Activated CD4-positive, alpha-beta T cell treated with anti-CD3 and anti-CD28 coated beads for 36 hours (primary cell): ENCODE measurements around the gene RANBP3. TPM values are rescaled to one million over a fixed set of nuclear protein-coding genes. Genes with fewer than 3 reads are reported as not detected.

Experiments
- ATAC-seq: fragments of 200-7000 bp; cut with Tn5 transposase; one replicate; pipeline ENCODE4 v1.10.0; 2021; ENCODE audit warnings: mild to moderate bottlenecking, moderate library complexity
- CTCF ChIA-PET: fragments of 350-600 bp; sonication (Branson Sonifier 250); formaldehyde crosslinking; loops from one replicate; lab custom pipeline; 2021; ENCODE audit warnings: antibody characterized with exemption; lab: Charles Lee
- POLR2A ChIA-PET: fragments of 350-600 bp; sonication (Branson Sonifier 250); formaldehyde crosslinking; loops from one replicate; lab custom pipeline; 2021; ENCODE audit warnings: antibody characterized with exemption, inconsistent platforms; lab: Charles Lee
- DNase-seq: peaks from one replicate; pipeline ENCODE4 v3.0.0-alpha.2; 2020
- H3K27ac Mint-ChIP-seq: one replicate; pipeline ENCODE4 v1.8.0; 2021; ENCODE audit warnings: mixed read lengths
- H3K27me3 Mint-ChIP-seq: one replicate; pipeline ENCODE4 v1.8.0; 2021; ENCODE audit warnings: mixed read lengths
- H3K36me3 Mint-ChIP-seq: one replicate; pipeline ENCODE4 v1.8.0; 2021; ENCODE audit warnings: low read depth, mixed read lengths
- H3K4me1 Mint-ChIP-seq: one replicate; pipeline ENCODE4 v1.8.0; 2021; ENCODE audit warnings: mixed read lengths
- H3K4me3 Mint-ChIP-seq: one replicate; pipeline ENCODE4 v1.8.0; 2021; ENCODE audit warnings: mild to moderate bottlenecking, moderate library complexity, mixed read lengths
- H3K9me3 Mint-ChIP-seq: one replicate; pipeline ENCODE4 v1.8.0; 2021; ENCODE audit warnings: low read depth, mixed read lengths
- intact Hi-C, 2 experiments: fragments of 100-400 bp; cut with DNase I in 1 of 2; cut with micrococcal nuclease in 1 of 2; formaldehyde crosslinking; loops; one replicate each; pipeline versions ENCODE4 v1.14.2 to v1.15.1; 2022 to 2024; cut with DNase I, micrococcal nuclease
- total RNA-seq, 2 experiments: library from RNA; stranded (reverse); gene quantifications; one replicate each; pipeline ENCODE4 v1.2.3, GENCODE V29; 2021

Gene RANBP3
- total RNA-seq, 2 experiments from 2014 or later: 85.5 to 103 TPM

GRCh38 chr19:5994405-5995165 is 16.6 kb upstream of the RANBP3 start:
- ATAC-seq: no peak
- DNase-seq: no peak
- Mint-ChIP-seq H3K9me3 (peaks cover 3% of the 10 kb centered on the region), H3K4me1 (no peaks in the 10 kb centered on the region), H3K4me3 (no peak overlapping the region), H3K27me3 (no peaks in the 10 kb centered on the region), H3K27ac (no peak overlapping the region), H3K36me3 (peaks cover 4% of the 10 kb centered on the region)
- ChIA-PET POLR2A (no interaction called here), CTCF (interaction anchor here (1.2 kb wide), 1 partner anchor 35 kb away, joined by 4 read pairs; no protein-coding TSS in a partner anchor)
- intact Hi-C loops: no loop called here

GRCh38 chr19:5993648-5994358 is 15.9 kb upstream of the RANBP3 start:
- ATAC-seq (no peak), DNase-seq (no peak)
- no peak overlapping the region for H3K4me3 Mint-ChIP-seq
- CTCF ChIA-PET: interaction anchor here (0.9 to 1.5 kb wide), 4 partner anchors 26 to 225 kb away, joined by 4 to 6 read pairs (median 4); no protein-coding TSS in a partner anchor
- POLR2A ChIA-PET: no interaction called here
- no peaks in the 10 kb centered on the region for H3K4me1 Mint-ChIP-seq
- H3K9me3 Mint-ChIP-seq: no peaks in the 10 kb centered on the region
- intact Hi-C loops: no loop called here
- no peak overlapping the region for H3K27ac Mint-ChIP-seq
- no peaks in the 10 kb centered on the region for H3K27me3 Mint-ChIP-seq
- H3K36me3 Mint-ChIP-seq: no peaks in the 10 kb centered on the region

- intact Hi-C loops: no loop called here
- CTCF ChIA-PET: interaction anchor here (0.9 to 1.5 kb wide), 5 partner anchors 13 to 225 kb away, joined by 3 to 6 read pairs (median 4); no protein-coding TSS in a partner anchor
- no peaks in the 10 kb centered on the region for H3K9me3 Mint-ChIP-seq
- H3K27me3 Mint-ChIP-seq: no peaks in the 10 kb centered on the region
- H3K27ac Mint-ChIP-seq: no peak overlapping the region
- H3K4me3 Mint-ChIP-seq: no peak overlapping the region
- no peaks in the 10 kb centered on the region for H3K36me3 Mint-ChIP-seq
- no peak for ATAC-seq
- POLR2A ChIA-PET: no interaction called here
- no peak for DNase-seq
- H3K4me1 Mint-ChIP-seq: peaks cover 2% of the 10 kb centered on the region
Measured at GRCh38 chr19:5993201-5993600, 15.3 kb upstream of the RANBP3 start.

GRCh38 chr19:5992756-5993155 is 14.8 kb upstream of the RANBP3 start:
- intact Hi-C loops: no loop called here
- ATAC-seq (no peak), DNase-seq (no peak)
- H3K36me3 Mint-ChIP-seq: no peaks in the 10 kb centered on the region
- no peaks in the 10 kb centered on the region for H3K27me3 Mint-ChIP-seq
- ChIA-PET POLR2A (no interaction called here), CTCF (interaction anchor here (0.7 to 1.5 kb wide), 5 partner anchors 13 to 226 kb away, joined by 3 to 6 read pairs (median 4); no protein-coding TSS in a partner anchor)
- no peak overlapping the region for H3K4me3 Mint-ChIP-seq
- H3K9me3 Mint-ChIP-seq: no peaks in the 10 kb centered on the region
- H3K27ac Mint-ChIP-seq: no peak overlapping the region
- peaks cover 3% of the 10 kb centered on the region for H3K4me1 Mint-ChIP-seq

GRCh38 chr19:5991244-5991838 is 13.4 kb upstream of the RANBP3 start:
- Mint-ChIP-seq H3K9me3 (no peaks in the 10 kb centered on the region), H3K27ac (no peak overlapping the region), H3K36me3 (no peaks in the 10 kb centered on the region), H3K4me1 (peaks cover 11% of the 10 kb centered on the region), H3K27me3 (no peaks in the 10 kb centered on the region), H3K4me3 (no peak overlapping the region)
- CTCF ChIA-PET: interaction anchor here (0.6 to 3.3 kb wide), 2 partner anchors 31 to 393 kb away, joined by 3 to 13 read pairs; no protein-coding TSS in a partner anchor
- intact Hi-C loops: no loop called here
- POLR2A ChIA-PET: no interaction called here
- ATAC-seq (no peak), DNase-seq (no peak)

DNA sequence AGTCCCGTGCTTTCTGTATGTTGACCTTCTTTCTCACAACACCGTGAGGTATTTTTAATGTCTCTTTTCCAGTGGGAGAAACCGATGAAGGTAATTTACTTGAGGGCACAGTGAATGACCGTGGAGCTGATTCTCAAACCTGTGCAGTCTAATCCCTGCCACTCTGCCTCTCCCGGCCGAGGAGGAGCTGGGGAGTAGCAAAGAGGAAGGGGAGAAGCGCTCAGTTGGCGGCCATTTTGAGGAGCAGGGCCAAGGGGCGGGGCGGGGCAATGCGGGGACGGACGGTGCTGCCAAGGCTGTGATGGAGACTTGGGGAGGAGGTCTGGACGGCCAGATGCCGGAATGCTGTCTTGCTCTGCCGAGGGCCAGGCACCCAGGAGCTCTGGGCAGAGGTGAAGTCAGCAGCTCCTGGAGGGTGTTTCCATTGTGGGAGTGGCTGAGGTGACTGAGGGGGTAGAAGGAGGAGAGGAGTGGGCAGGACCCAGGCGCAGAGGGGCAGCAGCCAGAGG is 12.4 kb upstream of the RANBP3 start:
- H3K27ac Mint-ChIP-seq: no peak overlapping the region
- peaks cover 12% of the 10 kb centered on the region for H3K4me1 Mint-ChIP-seq
- DNase-seq (no peak), ATAC-seq (no peak)
- no peak overlapping the region for H3K4me3 Mint-ChIP-seq
- H3K27me3 Mint-ChIP-seq: no peaks in the 10 kb centered on the region
- CTCF ChIA-PET: interaction anchor here (0.8 to 4.4 kb wide), 5 partner anchors 11 to 172 kb away, joined by 3 to 18 read pairs (median 7); partner anchors contain the start of gene RANBP3
- POLR2A ChIA-PET: no interaction called here
- no peaks in the 10 kb centered on the region for H3K9me3 Mint-ChIP-seq
- intact Hi-C loops: no loop called here
- no peaks in the 10 kb centered on the region for H3K36me3 Mint-ChIP-seq

GRCh38 chr19:5989388-5990074 is 11.6 kb upstream of the RANBP3 start:
- Mint-ChIP-seq H3K4me1 (peaks cover 16% of the 10 kb centered on the region), H3K36me3 (no peaks in the 10 kb centered on the region), H3K27ac (no peak overlapping the region), H3K4me3 (no peak overlapping the region), H3K9me3 (no peaks in the 10 kb centered on the region), H3K27me3 (no peaks in the 10 kb centered on the region)
- no peak for DNase-seq
- intact Hi-C loops: loop anchor here in 1 of 2 experiments (5.0 kb wide), 1 partner anchor 138 kb away; no protein-coding TSS in a partner anchor
- ChIA-PET CTCF (interaction anchor here (0.6 to 4.4 kb wide), 7 partner anchors 10 to 182 kb away, joined by 3 to 18 read pairs (median 6); partner anchors contain the start of gene RANBP3), POLR2A (interaction anchor here (0.6 kb wide), 1 partner anchor 17 kb away, joined by 9 read pairs; no protein-coding TSS in a partner anchor)
- no peak for ATAC-seq

DNA sequence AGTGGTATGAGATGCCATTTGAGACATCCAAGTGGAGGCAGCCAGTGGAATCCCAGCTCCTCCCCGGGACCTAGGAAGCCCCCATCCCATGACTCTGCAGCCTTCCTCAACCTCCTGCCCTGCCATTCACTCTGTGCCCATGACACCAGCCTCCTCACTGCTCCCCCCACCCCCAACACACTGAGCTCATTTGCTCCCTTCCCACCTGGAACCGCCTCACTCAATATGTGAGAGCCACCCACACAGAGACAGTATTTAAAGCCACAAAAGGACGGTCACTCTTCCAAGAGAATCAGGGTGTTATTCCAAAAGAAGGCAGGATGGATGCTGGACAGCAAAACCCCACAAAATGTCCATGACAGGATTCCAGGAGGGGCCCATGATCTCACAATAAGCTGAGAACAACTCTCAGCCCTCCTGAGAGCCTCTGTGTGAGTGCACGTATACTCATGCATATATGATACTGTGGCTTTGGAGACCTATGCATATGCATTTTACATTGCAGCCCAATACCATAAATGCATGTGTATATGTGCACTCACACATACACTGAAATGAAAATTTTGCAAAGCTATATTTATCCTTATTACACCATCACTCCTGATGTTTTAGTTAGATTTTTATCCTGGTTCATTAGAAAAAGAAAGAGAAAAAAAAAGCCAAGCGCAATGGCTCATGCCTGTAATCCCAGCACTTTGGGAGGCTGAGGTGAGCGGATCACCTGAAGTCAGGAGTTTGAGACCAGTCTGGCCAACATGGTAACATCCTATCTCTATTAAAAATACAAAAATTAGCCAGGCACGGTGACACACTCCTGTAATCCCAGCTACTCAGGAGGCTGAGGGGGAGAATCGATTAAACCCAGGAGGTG is 10.8 kb upstream of the RANBP3 start:
- H3K4me1 Mint-ChIP-seq: peaks cover 19% of the 10 kb centered on the region
- no peak for ATAC-seq
- no peaks in the 10 kb centered on the region for H3K36me3 Mint-ChIP-seq
- DNase-seq: no peak
- H3K9me3 Mint-ChIP-seq: no peaks in the 10 kb centered on the region
- H3K27ac Mint-ChIP-seq: no peak overlapping the region
- intact Hi-C loops: loop anchor here in 1 of 2 experiments (5.0 kb wide), 1 partner anchor 139 kb away; no protein-coding TSS in a partner anchor
- H3K4me3 Mint-ChIP-seq: no peak overlapping the region
- ChIA-PET POLR2A (interaction anchor here (0.6 kb wide), 1 partner anchor 18 kb away, joined by 9 read pairs; no protein-coding TSS in a partner anchor), CTCF (interaction anchor here (0.6 to 4.4 kb wide), 10 partner anchors 10 to 181 kb away, joined by 3 to 18 read pairs (median 4); partner anchors contain the start of gene RANBP3)
- no peaks in the 10 kb centered on the region for H3K27me3 Mint-ChIP-seq

DNA sequence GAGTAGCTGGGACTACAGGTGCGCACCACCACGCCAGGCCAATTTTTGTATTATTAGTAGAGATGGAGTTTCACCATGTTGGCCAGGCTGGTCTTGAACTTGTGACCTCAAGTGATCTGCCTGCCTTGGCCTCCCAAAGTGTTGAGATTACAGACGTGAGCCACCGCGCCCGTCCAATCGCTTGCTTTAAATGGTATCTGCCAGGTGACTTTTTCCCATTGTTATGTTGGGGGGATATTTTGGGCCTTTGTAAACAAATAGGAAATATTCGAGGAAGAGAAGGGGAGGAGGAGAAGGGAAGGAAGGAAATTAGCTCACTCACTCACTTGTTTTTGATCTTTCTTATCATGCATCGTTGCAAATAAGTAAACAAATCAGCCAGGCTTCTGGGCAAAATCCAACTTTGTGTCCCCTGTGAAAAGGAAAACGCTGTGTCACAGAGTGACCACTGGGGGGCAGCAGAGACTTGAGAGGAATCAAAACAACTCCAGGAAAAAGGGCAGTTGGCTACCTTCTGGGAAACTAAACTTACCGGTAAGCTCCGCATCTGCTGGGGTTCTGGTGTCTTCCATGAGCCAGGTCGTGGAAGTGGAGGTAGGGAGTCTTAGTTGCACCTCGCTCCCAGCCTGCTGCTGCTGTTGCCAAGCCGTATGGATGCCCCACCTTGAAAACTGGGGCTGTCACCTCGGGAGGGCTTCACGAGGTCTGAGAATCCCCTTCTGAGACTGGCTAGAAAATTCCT is 9.3 kb upstream of the RANBP3 start:
- no peaks in the 10 kb centered on the region for H3K9me3 Mint-ChIP-seq
- ChIA-PET CTCF (interaction anchor here (0.6 to 4.9 kb wide), 14 partner anchors 8 to 1420 kb away, joined by 3 to 34 read pairs (median 3); partner anchors contain the start of gene RANBP3), POLR2A (no interaction called here)
- no peak overlapping the region for H3K27ac Mint-ChIP-seq
- ATAC-seq: peak; percentile 57
- H3K4me3 Mint-ChIP-seq: peak overlapping the region; percentile 46
- H3K36me3 Mint-ChIP-seq: no peaks in the 10 kb centered on the region
- H3K4me1 Mint-ChIP-seq: peaks cover 29% of the 10 kb centered on the region
- intact Hi-C loops: loop anchor here (1.0 to 5.0 kb wide), 4 partner anchors 32 to 140 kb away; no protein-coding TSS in a partner anchor
- DNase-seq: peak; percentile 84
- no peaks in the 10 kb centered on the region for H3K27me3 Mint-ChIP-seq
